KG1 (cell line): ENCODE measurements around the gene SLC4A8.
"Not testable (repeated sequence)": the region's sequence is repeated elsewhere in the genome, so short reads cannot be mapped to it uniquely, and the experiment has no call there.

Source experiments
- DNase-seq: peaks from one replicate; lab custom pipeline; 2025; lab: John Stamatoyannopoulos, UW

Gene SLC4A8

DNA sequence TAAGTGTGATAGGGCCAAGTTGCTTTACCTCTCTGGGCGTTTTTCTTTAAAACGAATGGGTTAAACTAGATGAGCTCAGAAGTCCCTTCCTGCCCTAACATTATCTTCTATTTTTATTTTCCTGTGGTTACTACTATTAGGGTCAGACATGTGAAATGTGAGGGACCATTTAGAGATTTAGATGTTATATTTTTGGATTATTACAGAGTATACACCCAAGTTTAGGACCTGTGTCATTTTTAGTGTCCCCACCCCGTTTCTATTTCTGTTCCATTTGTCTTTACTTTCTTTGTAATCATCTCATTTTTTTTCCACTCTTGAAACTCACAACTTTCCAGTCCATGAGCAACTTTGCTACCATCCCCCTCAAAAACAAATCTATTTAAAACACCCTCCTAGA is 56.3 kb downstream of the SLC4A8 start:
- DNase-seq = no peak

DNA sequence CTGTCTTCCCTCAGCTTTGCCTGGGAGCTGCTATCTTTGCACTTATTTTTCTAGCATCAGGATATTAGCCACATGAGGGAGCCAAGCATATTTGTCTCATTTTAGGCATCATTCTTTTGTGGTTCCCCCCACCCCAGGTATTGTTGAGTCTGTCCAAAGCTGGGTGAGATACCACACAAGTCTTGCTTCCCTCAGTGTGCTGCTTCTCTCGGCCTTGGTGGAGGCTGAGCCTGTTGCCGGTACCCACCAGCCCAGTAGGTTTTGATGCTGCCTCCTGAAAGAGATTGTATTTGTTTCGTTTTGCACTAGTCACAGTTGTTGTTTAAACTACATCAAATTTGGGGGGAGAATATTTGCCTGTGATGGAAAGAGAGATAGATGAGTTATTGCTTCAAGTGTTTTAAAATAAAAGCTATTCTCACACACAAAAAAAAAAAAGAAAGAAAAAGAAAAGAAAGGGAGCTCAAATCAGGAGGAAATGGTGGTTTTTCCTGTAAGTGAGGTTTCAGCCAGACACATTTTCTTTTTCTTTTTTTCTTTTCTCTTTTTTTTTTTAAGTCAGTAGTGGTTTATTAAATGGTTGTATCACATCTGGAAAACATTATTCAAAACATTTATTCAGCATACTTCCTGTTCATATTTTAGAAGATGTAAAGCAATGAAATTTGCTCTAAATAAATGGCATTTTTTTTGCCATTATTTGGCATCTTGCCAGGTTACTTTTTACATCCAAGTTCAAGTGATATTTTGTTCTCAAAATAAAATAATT is 58.5 kb downstream of the SLC4A8 start:
- no peak for DNase-seq

DNA sequence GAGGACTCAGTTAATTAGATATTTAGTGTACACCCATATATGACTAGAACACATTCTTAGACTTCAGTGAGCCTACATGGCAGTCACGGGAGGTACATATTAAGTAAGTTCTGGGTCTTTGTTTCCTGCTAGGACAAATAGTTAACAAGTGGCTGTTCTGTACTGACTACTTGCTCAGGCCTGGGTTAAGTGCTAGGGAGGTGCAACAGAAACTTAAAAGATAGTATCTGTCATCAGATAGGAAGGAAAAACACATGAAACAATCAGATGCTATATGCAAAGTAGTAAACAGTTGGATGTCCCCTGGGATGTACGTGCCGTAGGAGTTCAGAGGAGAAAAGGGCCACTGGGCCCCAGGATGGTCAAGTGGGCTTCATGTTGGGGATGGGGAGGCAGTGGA is 59.5 kb downstream of the SLC4A8 start:
- no peak for DNase-seq

DNA sequence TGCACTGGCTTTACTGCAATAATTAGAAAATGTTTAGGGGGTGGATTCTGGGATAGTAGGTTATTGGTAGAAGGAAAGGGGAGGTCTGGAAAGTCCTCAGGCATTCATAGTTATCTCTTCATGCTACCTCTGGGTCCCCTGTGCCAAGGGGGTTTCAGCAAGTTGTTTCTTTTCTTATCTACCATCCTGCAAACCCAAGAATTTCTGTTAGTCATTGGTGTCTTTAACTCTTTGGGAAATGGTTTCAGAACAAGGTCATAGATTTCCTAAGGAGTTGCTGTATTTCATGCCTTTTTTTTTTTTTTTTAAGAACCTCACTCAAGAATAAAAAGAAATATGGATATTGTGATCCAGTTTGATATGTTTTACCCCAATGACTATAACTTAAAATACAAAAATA is 63.6 kb downstream of the SLC4A8 start:
- no peak for DNase-seq

DNA sequence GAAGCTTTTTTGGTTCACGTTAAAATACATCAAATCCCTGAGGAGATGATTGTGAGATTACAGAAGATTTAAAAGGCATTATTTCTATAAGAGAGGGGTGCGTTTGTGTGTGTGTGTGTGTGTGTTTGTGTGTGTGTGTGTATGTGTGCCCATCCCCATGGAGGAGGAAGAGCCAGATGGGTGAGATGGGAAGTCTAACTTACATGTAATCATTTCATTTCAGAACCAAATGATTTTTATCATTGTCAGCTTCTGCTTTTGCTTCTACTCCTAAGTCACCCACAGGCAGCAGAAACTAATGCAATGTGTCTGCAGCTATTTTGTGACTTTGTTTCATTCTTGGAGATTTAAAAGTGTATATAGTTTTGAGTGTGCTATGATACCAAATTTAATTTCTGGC is 68.7 kb downstream of the SLC4A8 start:
- DNase-seq = no peak

DNA sequence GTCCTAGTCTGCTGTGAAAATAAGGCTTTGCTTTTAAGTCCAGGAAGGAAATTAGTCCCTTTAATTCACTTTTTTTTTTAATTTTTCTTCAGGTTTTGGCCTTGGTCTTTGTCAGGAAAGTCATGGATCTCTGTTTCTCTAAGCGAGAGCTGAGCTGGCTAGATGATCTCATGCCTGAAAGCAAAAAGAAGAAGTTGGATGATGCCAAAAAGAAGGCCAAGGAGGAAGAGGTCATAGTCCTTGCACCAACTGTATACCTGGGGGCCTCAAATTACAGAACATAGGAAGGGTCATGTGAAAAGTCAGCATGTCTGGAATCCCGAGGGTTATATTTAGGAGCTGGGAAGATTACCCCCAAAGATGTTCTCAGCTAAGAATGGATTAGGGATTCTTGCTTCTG is 72.3 kb downstream of the SLC4A8 start:
- no peak for DNase-seq

DNA sequence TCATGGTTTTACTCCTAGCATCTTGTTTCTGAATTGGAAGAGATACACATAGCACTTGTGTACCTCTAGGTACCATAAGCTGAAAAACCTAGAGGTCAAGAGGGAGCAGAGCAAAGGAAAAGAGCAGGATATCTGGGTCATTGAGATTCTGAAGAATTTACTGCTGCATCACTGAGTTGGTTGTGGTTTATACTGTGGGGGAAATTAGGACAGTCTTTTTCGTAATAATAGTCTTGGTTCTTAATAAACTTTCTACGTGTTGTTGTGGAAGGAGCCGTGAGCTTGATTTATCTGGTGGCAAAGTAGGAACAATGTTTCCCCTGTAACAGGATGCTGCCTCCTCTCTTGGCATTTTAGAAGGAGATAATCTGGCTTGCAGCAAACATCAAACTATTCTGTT is 80.2 kb downstream of the SLC4A8 start:
- no peak for DNase-seq

DNA sequence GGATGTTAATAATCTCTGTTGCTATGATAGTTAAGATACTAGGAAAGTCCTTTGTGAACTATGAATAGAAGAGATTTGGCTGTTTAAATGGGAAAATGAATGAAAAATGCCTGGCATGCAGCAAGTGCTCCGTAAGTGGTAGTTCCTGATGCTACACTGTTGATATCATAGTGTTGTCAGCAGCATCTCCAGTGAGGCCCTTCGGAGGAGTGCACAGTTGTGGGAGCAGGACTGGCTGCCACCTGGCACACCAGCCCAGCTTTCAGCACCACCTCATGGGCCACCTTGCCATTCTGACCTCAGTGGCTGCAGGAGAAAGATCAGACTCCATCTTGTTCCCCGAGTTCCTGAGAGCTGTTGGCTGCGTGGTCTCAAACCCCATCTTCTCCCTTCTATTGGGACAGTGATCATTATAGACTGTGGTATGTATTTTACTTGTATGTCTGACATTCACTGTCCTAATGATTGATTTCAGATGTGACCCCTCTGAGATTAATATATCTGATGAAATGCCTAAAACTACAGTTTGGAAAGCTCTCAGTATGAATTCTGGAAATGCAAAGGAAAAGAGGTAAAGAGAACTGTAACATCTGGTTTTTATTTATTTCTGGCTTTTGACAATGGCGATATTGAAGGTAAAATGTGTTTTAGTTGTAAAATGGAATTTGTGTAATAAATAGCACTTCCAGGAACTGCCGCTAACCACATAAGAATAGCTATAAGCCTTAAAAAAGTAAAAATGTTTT is 80.9 kb downstream of the SLC4A8 start:
- no peak for DNase-seq

DNA sequence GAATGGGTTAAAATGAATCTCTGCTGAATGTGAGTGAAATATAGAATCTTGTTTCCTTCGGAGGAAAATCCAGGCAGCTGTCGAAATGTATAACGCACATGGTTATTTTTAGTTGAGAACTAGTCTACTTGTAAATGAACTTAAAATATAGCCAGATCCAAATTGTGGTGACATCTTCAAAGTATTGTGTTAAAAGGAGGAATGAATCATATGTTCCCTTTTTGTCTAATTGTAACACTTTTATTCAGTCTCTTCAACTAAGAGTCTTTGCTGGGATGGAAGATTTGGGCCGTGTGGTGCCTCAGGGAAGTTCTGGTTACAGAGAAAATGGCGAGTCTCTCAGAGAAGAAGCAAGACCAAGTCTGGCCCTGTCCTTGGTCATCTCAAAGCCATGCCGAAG is 82.5 kb downstream of the SLC4A8 start:
- DNase-seq = no peak

DNA sequence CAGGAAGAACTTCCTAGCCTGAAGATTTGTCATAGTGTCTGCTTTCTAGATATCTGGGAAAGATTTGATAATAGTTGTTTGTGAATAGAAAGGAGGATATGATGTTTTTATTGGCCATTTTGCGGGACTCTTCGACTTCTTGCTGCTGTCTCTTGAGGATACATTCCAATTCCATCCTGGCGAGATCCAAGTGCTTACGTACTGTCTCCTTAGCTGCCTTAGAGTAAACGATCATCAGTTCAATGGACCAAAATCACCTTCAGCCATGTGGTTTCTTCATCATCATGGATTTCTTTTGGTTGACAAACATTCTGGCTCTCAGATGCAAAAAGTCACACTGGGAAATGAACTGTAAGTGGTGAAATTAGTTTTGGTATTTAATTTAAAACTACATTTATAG is 83.7 kb downstream of the SLC4A8 start:
- no peak for DNase-seq

DNA sequence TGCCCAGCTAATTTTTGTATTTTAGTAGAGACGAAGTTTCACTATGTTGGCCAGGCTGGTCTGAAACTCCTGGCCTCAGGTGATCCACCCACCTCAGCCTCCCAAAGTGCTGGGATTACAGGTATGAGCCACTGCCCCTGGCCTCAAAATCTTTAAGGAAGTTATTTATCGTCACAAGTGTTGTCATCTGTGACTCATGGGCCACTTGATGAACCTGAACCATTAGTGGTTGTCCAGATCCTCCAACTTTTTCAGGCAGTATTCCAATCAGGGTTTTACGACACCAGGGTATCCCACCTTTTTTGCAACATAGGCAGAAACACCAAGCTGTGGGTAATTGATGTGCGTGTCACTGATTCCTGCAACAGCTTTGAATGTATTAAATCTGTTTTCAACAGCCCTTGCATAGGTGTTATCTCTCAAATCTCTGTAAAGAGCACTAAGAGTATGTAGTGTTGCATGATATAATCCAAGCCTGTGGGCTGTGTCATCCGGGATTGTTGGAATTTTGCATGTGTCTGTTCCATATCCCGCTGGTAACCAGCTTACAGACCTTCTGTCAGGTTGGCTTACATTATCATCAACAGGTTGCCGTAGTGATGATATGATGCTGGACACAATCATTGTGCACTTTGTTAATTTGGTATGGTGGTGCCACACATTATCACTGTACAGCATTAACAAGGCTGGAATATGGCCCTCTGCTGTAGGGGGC is 87.1 kb downstream of the SLC4A8 start:
- DNase-seq = no peak

DNA sequence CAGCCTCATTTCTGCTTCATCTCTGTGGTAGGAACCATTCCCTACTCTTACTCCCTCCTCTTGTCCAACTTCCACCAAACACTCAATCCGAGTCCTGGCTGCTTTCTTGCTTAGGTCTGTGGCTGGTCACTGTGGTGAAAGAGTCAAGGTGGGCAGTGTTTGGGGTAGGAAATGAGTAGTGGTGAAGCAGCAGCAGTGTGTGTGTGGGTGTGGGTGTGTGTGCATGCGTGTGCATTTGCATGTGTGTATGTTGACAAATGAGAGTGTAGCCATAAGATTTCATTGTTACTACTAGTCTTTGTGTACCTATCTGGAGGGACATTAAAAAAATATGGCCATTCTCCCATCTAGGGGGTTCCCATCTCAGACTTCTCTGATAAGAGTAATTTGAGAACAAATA is 87.8 kb downstream of the SLC4A8 start:
- DNase-seq = no peak

DNA sequence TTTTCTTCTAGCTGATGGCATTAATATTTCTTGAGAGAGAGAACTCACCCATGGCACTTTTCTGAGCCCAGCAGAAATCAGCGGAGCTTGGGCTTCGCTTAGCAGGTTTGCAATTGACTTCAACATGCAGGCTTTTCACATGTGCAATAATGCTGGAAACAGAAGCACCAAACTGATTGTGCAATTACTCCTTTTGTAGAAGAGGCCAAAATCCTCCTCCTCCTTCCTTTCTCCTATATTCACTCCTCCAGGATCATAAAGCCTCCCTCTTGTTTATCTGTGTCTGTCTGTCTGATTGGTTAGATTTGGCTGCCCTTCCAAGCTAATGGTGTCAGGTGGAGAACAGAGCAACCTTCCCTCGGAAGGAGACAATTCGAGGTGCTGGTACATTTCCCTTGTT is 90.4 kb downstream of the SLC4A8 start:
- not testable (repeated sequence) for DNase-seq

DNA sequence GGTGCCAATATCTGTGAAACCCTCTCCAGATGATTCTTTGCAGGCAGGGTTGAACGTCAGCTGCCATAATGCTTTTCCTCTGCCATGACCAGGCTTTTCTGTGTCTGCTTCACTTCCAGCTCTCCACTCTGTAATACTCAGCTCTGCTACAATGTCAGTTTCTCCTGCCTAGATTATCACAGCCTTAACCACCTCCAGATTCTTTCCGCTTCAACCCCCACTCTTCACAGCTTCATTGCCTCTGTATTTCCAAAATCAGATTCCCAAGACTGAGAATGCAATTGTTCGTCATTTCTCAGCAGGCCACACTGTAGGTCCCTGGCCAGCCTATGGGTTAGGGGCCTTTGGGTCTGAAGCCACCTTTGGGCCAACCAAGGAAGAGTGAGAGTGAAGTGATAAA is 92.7 kb downstream of the SLC4A8 start:
- DNase-seq = no peak

DNA sequence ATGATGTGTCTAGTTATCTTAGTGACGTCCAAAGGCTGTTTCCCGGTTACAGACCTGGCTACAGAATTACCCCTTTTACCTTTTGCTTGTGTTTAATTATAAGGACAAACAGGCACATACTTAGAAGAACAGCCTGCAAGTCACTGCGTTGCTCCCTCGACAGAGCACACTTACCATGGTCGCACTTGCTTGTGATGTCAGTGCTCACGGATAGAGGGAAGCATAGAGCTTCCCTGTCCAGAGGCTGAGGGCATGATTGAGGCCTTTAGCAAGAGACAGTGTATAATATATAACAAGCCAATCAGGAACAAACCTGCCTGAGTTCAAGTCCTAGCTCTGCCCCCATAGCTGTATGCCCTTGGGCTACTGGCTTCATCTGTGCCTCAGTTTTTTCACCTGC is 93.2 kb downstream of the SLC4A8 start:
- DNase-seq = no peak

DNA sequence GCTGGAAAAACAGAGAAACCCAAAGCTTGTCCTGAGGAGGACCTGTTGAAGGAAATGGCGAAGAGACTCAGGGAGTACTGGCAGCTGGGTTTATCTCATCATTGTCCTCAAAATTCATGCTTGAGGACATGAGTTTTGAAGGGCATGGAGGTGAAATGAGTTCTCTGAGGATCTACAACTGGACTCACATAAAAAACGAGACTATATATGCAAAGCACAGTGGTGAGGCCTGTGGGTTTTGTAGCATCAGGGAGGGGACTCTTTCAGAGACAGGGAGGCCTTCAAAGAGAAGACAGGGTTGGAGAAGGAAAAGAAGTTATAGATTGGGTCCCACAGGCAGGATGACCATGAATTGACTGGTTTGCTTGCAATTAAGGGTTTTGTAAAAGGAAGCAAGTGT is 95.1 kb downstream of the SLC4A8 start:
- DNase-seq = no peak

DNA sequence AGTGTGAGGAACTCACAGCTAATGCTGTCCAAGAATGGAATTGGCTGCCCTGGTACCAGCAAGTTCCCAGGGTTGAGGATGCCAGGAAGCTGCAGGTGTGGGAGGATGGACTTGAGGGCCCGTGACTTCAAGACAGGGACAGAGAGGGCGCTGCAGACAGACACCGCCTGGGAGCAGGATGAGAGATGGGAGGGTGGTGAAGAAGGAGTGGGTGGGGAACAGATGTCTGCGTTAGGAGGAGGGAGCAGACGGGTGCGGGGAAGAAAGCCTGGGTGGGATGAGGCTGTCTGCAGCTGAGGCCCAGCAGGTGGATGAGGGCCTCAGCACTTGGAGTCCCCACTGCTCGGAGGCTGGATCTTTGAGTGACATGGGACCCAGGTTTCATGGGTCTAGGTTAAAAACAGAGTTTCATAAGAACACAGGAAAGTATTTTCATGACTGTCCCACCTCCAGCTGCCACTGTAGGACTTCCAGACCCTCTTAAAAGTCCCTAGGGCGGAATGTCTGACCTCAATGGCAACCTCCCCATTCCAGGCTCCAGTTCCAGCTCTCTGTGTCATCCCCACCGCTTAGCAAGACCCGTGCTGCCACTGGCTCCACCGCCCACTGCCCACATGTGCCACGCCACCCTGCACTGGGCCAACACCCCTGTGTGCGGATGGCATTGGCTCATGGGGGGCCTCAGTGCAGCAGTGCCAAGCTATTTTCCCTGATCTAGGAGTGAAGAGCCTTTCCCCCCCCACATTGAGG is 96.1 kb downstream of the SLC4A8 start:
- DNase-seq = no peak

DNA sequence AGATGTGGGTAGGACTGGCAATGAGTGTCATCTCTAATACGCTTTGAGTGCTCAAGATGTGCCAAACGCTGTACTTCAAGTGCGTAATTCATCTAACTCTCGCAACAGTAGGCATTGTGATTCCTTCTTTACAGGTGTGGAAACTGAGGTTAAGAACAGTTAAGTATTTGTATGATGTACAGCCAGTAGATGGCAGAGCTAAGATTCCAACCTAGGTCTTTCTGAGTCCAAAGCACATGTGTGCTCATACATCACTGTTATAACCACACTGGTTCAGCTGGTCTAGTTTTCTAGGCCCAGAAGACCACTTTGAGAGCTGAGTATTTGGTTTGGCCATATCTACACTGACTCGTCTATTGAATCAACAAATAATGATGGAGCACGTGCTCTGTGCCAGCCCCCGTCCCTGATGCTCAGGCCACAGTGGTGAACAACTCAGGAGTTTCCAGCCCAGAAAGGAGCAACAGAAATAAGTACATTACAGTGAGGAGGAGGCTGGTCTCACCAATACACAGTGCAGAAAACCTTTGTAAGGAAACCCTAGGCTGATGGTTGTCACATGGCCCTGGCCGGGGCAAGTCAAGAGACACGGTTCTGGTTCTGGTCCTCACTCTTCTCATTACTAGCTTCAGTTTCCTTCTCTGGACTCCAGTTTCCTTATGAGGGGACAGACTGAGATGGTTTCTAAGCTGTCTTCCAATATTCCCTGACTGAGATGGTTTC is 97.1 kb downstream of the SLC4A8 start:
- DNase-seq = no peak

DNA sequence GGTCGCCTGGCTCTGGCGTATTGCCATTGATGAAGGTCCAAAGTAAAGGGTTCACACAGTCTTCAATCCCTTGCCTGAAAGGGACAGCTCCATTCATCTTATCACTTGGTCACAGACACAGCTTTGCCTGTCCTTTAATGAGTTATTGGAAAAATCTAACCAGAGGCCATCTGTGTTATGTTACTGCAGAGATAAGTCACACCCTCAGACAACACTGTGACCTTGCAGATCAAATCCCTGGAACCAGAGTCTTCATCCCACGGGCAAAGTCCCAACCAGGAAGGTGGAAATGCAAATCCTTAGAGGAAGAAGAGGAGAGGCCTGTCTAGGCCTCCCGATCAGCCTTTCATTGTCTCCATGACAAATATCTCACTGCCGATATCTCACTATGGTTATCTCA is 98.1 kb downstream of the SLC4A8 start:
- DNase-seq = no peak

DNA sequence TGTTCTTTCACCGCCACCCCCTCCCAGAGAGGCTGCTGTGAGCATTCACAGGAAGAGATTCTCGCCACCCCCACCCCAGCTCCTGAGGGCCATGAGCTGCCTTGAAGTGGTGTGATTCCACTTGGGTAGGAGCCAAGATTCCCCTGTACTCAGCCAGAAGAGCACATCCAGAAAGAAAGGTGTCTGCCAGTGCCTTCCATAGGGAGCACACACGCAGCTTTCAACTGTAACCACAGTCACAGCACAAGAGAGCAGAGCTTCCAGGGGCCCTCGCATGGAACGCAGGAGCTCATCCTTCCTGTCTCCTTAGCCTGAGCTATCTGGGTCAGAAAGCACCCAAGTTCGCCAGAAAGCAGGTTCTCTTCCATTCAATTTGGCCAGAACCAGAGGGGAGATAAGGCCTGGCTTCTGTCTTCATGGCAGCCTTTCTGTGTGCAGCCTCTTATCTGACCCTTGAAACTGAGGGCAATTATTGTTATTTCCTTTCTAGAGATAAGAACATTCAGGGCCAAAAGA is 99.8 kb downstream of the SLC4A8 start:
- DNase-seq = no peak

DNA sequence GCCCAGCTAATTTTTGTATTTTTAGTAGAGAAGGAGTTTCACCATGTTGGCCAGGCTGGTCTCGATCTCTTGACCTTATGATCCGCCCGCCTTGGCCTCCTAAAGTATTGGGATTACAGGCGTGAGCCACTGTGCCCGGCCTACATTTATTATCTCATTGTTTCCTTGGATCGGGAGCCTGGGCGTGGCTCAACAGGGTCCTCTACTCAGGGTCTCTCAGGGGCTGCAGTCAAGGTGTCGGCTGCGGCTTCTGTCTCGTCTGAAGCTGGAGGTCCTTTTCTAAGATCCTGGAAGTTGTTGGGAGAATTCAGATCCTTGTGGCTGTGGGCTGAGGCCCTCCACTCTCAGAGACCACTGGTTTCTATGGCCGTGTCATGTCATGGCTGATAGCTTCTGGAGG is 100.9 kb downstream of the SLC4A8 start:
- DNase-seq = no peak

DNA sequence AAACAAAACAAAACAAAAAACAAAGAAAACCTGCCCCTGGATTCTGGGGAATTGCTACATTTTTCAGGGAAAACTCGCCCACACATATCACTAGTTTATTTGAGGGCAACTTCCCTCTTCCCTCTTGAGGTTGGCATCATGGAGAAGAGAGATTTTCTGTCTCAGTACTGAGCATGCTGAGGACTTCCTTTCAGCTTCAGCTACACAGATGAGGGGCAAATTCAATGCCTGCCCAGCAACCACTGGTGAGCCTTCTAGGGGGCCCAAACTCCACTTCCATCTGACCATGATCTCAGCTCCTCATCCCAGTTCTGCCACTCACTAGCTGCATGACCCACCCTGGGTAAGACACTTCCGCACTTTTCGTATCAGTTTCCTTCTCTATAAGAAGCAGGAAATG is 103.3 kb downstream of the SLC4A8 start:
- no peak for DNase-seq
